IPS-15b (cell line): ENCODE results near the gene ISL2.

Experiments used
- H3K27me3 ChIP-seq: one replicate; pipeline ENCODE4 v1.6.1; 2013; ENCODE audit warnings: low read length; ENCODE audit not compliant: control insufficient read depth, insufficient read depth
- H3K36me3 ChIP-seq: one replicate; pipeline ENCODE4 v1.6.1; 2013; ENCODE audit warnings: low read length; ENCODE audit not compliant: control insufficient read depth, insufficient read depth
- H3K4me1 ChIP-seq: one replicate; pipeline ENCODE4 v1.6.1; 2013; ENCODE audit warnings: mild to moderate bottlenecking, low read length; ENCODE audit not compliant: control insufficient read depth, insufficient read depth
- H3K4me3 ChIP-seq: one replicate; pipeline ENCODE4 v1.5.1; 2013; ENCODE audit warnings: low read depth, low read length
- H3K9ac ChIP-seq: one replicate; pipeline ENCODE4 v1.6.1; 2013; ENCODE audit warnings: low read depth, mild to moderate bottlenecking, low read length
- H3K9me3 ChIP-seq: one replicate; pipeline ENCODE4 v1.6.1; 2013; ENCODE audit warnings: mild to moderate bottlenecking, low read length; ENCODE audit not compliant: control insufficient read depth, insufficient read depth

The ISL2 gene

GRCh38 chr15:76368122-76368621 lies 31.6 kb downstream of the ISL2 start:
- Histone ChIP-seq H3K9me3 (no peaks in the 10 kb centered on the region), H3K4me3 (no peak overlapping the region), H3K4me1 (no peaks in the 10 kb centered on the region), H3K36me3 (no peaks in the 10 kb centered on the region), H3K27me3 (no peaks in the 10 kb centered on the region), H3K9ac (no peak overlapping the region)

DNA sequence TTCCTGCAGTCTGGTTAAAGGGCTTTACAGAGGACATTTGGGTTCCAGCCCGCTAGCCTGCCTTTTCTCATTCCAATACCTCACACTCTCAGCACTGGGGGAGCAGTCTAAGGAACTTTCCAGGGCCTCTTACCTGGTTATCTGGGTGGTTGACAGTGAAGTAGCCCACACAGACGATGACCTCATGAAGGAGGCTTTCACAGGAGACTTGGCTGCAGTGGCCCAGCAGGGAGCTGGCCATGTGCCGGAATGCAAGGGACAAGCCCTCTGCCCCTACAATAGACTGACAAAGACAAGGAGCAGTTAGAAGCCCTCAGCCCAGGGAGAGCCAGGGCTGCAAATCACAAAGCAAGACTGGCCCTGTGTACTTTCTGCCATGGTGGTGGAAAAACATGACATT lies 39.5 kb downstream of the ISL2 start:
- no peaks in the 10 kb centered on the region for H3K27me3 ChIP-seq
- H3K9me3 ChIP-seq, result no peaks in the 10 kb centered on the region

GRCh38 chr15:76376816-76377215 lies 40.2 kb downstream of the ISL2 start:
- Histone ChIP-seq H3K9me3 (no peaks in the 10 kb centered on the region), H3K36me3 (no peaks in the 10 kb centered on the region), H3K4me1 (no peaks in the 10 kb centered on the region), H3K4me3 (no peak overlapping the region), H3K27me3 (no peaks in the 10 kb centered on the region), H3K9ac (no peak overlapping the region)

More for the DNA sequence above, 39.5 kb downstream of the ISL2 start:
- Histone ChIP-seq H3K9ac (no peak overlapping the region), H3K36me3 (no peaks in the 10 kb centered on the region), H3K4me3 (no peak overlapping the region), H3K4me1 (no peaks in the 10 kb centered on the region)

- Histone ChIP-seq H3K27me3 (no peaks in the 10 kb centered on the region), H3K36me3 (no peaks in the 10 kb centered on the region), H3K9me3 (no peaks in the 10 kb centered on the region), H3K4me3 (no peak overlapping the region), H3K9ac (no peak overlapping the region), H3K4me1 (no peaks in the 10 kb centered on the region)
These were observed 40.6 kb downstream of the ISL2 start for GRCh38 chr15:76377217-76377616.

DNA sequence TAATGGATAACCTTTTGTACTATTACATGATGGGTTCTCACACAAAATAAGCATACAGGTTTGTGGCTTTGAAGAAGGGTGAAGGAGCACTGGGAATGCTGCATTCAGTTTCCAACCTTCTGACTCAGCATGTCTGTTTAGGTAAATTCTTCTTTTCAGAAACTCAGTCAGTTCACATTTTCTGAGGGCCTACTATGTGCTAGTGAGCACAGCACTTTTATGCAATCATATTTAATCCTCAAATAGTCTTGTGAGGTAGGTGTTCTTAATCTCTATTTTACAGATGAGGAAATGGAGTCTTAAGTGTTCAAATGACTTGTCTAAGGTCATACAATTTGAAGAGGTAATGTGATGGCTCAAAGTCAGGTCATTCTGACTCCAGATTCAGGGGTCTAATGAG lies 41.2 kb downstream of the ISL2 start:
- no peaks in the 10 kb centered on the region for H3K4me1 ChIP-seq
- H3K4me3 ChIP-seq, result no peak overlapping the region
- H3K27me3 ChIP-seq, result no peaks in the 10 kb centered on the region
- no peaks in the 10 kb centered on the region for H3K9me3 ChIP-seq
- H3K36me3 ChIP-seq, result no peaks in the 10 kb centered on the region
- H3K9ac ChIP-seq, result no peak overlapping the region

DNA sequence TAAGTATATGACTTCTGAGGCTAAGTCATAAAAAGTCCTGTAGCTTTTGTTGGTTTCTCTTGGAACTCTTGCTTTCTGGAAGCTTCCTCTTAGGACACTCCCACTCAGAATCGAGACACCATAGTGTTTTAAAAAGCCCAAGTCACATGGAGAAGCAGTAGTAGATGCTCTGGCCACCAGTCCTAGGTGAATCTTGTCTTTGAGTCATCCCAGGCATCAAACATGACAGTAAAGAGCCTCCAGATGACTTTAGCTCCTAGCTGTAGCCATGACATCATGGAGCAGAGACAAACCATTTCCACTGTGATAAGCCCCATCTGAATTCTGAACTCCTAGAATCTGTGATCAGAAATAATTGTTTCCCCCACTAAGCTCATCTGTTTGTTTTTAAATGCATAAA lies 42.1 kb downstream of the ISL2 start:
- no peaks in the 10 kb centered on the region for H3K4me1 ChIP-seq
- no peak overlapping the region for H3K9ac ChIP-seq
- H3K4me3 ChIP-seq, result no peak overlapping the region
- no peaks in the 10 kb centered on the region for H3K36me3 ChIP-seq
- no peaks in the 10 kb centered on the region for H3K9me3 ChIP-seq
- no peaks in the 10 kb centered on the region for H3K27me3 ChIP-seq

DNA sequence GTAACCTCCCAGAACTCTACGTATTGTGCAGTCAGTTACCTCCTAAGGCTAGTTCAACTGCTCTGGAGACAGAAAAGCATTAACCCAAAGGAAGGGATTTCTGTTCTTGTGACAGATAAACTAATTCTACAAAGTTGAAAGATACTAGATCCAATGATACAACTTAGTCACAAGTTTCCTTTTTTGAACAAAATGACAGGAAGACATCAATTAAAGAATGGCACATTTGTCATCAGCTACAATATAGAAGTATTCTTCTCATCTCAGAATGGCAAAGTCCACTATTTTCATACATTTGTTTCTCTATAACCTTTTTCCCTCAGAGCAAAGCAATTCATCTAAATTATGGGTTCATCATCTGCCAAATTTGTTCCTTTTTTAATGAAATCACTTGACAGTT lies 43.7 kb downstream of the ISL2 start:
- H3K9ac ChIP-seq, result no peak overlapping the region
- no peak overlapping the region for H3K4me3 ChIP-seq
- H3K36me3 ChIP-seq, result no peaks in the 10 kb centered on the region
- no peaks in the 10 kb centered on the region for H3K9me3 ChIP-seq
- no peaks in the 10 kb centered on the region for H3K4me1 ChIP-seq
- H3K27me3 ChIP-seq, result no peaks in the 10 kb centered on the region

DNA sequence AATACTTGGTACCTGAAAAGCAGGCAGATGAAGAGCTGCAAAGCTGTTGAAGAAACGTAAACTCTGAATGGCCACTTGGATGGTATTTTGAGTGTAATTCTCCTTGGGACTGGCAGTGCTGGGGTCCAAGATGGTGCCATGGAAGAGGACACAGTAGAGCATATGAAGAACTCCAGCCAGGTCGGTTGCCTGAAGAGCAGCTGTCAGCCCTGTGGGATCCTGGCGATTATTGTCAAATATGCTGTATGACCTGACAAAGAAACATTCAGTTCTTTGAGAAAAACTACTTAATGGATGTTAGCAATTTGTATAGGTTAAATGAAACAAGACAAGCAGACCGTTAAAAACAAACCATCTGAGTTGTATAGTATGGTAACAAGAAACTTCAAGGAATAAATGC lies 44.8 kb downstream of the ISL2 start:
- H3K4me3 ChIP-seq, result no peak overlapping the region
- H3K36me3 ChIP-seq, result no peaks in the 10 kb centered on the region
- no peak overlapping the region for H3K9ac ChIP-seq
- no peaks in the 10 kb centered on the region for H3K4me1 ChIP-seq
- no peaks in the 10 kb centered on the region for H3K9me3 ChIP-seq
- H3K27me3 ChIP-seq, result no peaks in the 10 kb centered on the region

GRCh38 chr15:76382987-76383728 lies 46.6 kb downstream of the ISL2 start:
- Histone ChIP-seq H3K4me1 (no peaks in the 10 kb centered on the region), H3K27me3 (no peaks in the 10 kb centered on the region), H3K9ac (no peak overlapping the region), H3K9me3 (no peaks in the 10 kb centered on the region), H3K36me3 (no peaks in the 10 kb centered on the region), H3K4me3 (no peak overlapping the region)

DNA sequence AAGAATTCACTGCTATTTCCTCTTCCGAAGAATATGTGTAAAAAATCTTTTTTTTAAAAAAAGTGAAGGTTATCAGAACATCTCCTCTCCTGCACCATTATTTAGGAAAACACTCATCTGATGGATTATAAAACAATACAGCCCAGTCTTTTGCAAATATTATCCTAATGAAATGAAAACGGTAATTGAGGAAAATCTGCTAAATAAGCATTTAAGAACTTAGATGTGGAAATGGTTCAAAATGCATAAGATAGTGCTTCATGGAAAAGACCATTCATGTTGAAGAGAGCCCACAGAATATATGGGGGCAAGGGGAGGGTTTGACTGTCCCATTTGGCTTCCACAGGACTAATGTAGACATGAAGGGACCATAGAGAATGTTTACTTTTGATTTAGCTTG lies 47.8 kb downstream of the ISL2 start:
- Histone ChIP-seq H3K9me3 (no peaks in the 10 kb centered on the region), H3K9ac (no peak overlapping the region), H3K36me3 (no peaks in the 10 kb centered on the region), H3K27me3 (no peaks in the 10 kb centered on the region), H3K4me3 (no peak overlapping the region), H3K4me1 (no peaks in the 10 kb centered on the region)

- H3K36me3 ChIP-seq, result no peaks in the 10 kb centered on the region
- H3K4me3 ChIP-seq, result no peak overlapping the region
- H3K9me3 ChIP-seq, result no peaks in the 10 kb centered on the region
- H3K4me1 ChIP-seq, result no peaks in the 10 kb centered on the region
- no peak overlapping the region for H3K9ac ChIP-seq
- H3K27me3 ChIP-seq, result no peaks in the 10 kb centered on the region
These were observed 49.6 kb downstream of the ISL2 start for GRCh38 chr15:76386178-76386577.

DNA sequence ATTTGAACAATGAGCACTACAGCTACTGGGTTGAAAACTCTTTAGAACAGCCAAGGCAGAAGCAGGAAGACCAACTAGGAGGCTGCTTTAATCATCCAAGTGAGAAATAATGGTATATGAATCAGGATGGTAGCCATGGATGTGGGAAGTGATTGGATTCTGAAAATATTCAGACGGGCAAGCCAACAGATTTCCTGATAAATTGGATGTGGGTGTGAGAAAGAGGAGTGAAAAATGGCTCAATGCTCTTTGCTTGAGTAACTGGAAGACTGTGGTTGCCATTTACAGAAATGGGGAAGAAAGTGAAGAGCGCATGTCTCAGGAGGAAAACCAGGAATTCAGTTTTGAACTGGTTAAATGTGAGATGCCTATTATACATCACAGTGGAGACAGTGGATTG lies 50.4 kb downstream of the ISL2 start:
- H3K4me3 ChIP-seq, result no peak overlapping the region
- H3K4me1 ChIP-seq, result no peaks in the 10 kb centered on the region
- no peaks in the 10 kb centered on the region for H3K27me3 ChIP-seq
- H3K9ac ChIP-seq, result no peak overlapping the region
- H3K9me3 ChIP-seq, result no peaks in the 10 kb centered on the region
- H3K36me3 ChIP-seq, result no peaks in the 10 kb centered on the region
